ENCODE measurements around the gene LHPP.

The LHPP gene

GRCh38 chr10:124521429-124521871 is 59.8 kb downstream of the LHPP start:
- no peak for DNase-seq (ENCODE audit: low spot score)

- no peak for DNase-seq (ENCODE audit: low spot score)
Observed at GRCh38 chr10:124522131-124522932, 60.7 kb downstream of the LHPP start.

- DNase-seq (ENCODE audit: low spot score) = peak; percentile 21
Observed at GRCh38 chr10:124522933-124523871, 61.6 kb downstream of the LHPP start.

- no peak for DNase-seq (ENCODE audit: low spot score)
Observed at GRCh38 chr10:124523901-124524300, 62.3 kb downstream of the LHPP start.

GRCh38 chr10:124524991-124525653 is 63.5 kb downstream of the LHPP start:
- DNase-seq (ENCODE audit: low spot score) = peak; percentile 35

GRCh38 chr10:124525751-124526600 is 64.4 kb downstream of the LHPP start:
- no peak for DNase-seq (ENCODE audit: low spot score)

GRCh38 chr10:124526621-124527267 is 65.1 kb downstream of the LHPP start:
- DNase-seq (ENCODE audit: low spot score) = no peak

- no peak for DNase-seq (ENCODE audit: low spot score)
Observed at GRCh38 chr10:124527874-124528395, 66.3 kb downstream of the LHPP start.

- DNase-seq (ENCODE audit: low spot score) = no peak
Observed at GRCh38 chr10:124529661-124530214, 68.1 kb downstream of the LHPP start.

GRCh38 chr10:124530215-124530665 is 68.6 kb downstream of the LHPP start:
- peak; percentile 72 for DNase-seq (ENCODE audit: low spot score)

GRCh38 chr10:124530816-124531215 is 69.2 kb downstream of the LHPP start:
- DNase-seq (ENCODE audit: low spot score) = no peak

GRCh38 chr10:124532106-124532641 is 70.6 kb downstream of the LHPP start:
- peak; percentile 31 for DNase-seq (ENCODE audit: low spot score)

- DNase-seq (ENCODE audit: low spot score) = no peak
Observed at GRCh38 chr10:124532788-124533187, 71.2 kb downstream of the LHPP start.

- DNase-seq (ENCODE audit: low spot score) = no peak
Observed at GRCh38 chr10:124533266-124533665, 71.6 kb downstream of the LHPP start.

- peak; percentile 10 for DNase-seq (ENCODE audit: low spot score)
Observed at GRCh38 chr10:124534231-124534798, 72.7 kb downstream of the LHPP start.

GRCh38 chr10:124534826-124535601 is 73.4 kb downstream of the LHPP start:
- no peak for DNase-seq (ENCODE audit: low spot score)

- no peak for DNase-seq (ENCODE audit: low spot score)
Observed at GRCh38 chr10:124535731-124536495, 74.3 kb downstream of the LHPP start.

GRCh38 chr10:124536496-124537050 is 75.0 kb downstream of the LHPP start:
- DNase-seq (ENCODE audit: low spot score) = no peak

Measured in SW480 (cell line).